Fibroblast of skin of left quadriceps (primary cell): ENCODE measurements around the gene TEX10.
"Not testable (repeated sequence)": the region's sequence is repeated elsewhere in the genome, so short reads cannot be mapped to it uniquely, and the experiment has no call there.

Source experiments
- DNase-seq, 2 experiments: peaks; one replicate each; pipeline ENCODE4 v3.0.0-alpha.2; 2013; ENCODE audit warnings: low read depth in 2 of 2

Gene TEX10

GRCh38 chr9:100346836-100347235, 5.9 kb downstream of the TEX10 start:
- DNase-seq = no peak

GRCh38 chr9:100341889-100342288, 10.9 kb downstream of the TEX10 start:
- DNase-seq = no peak

GRCh38 chr9:100340224-100340623, 12.5 kb downstream of the TEX10 start:
- DNase-seq = no peak

GRCh38 chr9:100338736-100339135, 14.0 kb downstream of the TEX10 start:
- not testable (repeated sequence) for DNase-seq

GRCh38 chr9:100324594-100325200, 28.0 kb downstream of the TEX10 start:
- DNase-seq = peak; percentile 12 to 16

- DNase-seq = peak; percentile 15 to 20
These were observed 29.7 kb downstream of the TEX10 start for GRCh38 chr9:100322954-100323536.

- peak in 1 of 2 experiments; percentile 1 for DNase-seq
These were observed 35.0 kb downstream of the TEX10 start for GRCh38 chr9:100317706-100318105.

GRCh38 chr9:100315561-100315960, 37.2 kb downstream of the TEX10 start:
- DNase-seq = no peak

GRCh38 chr9:100309992-100310391, 42.8 kb downstream of the TEX10 start:
- peak; percentile 3 to 9 for DNase-seq

GRCh38 chr9:100308965-100309564, 43.7 kb downstream of the TEX10 start:
- DNase-seq = no peak

GRCh38 chr9:100307080-100307479, 45.7 kb downstream of the TEX10 start:
- DNase-seq = no peak

- DNase-seq = no peak
These were observed 46.5 kb downstream of the TEX10 start for GRCh38 chr9:100306283-100306682.

GRCh38 chr9:100303747-100304146, 49.0 kb downstream of the TEX10 start:
- DNase-seq = no peak

- no peak for DNase-seq
These were observed 54.4 kb downstream of the TEX10 start for GRCh38 chr9:100298378-100298777.

- DNase-seq = no peak
These were observed 56.3 kb downstream of the TEX10 start for GRCh38 chr9:100296407-100296806.

- no peak for DNase-seq
These were observed 57.5 kb downstream of the TEX10 start for GRCh38 chr9:100295240-100295639.

GRCh38 chr9:100294806-100295205, 57.9 kb downstream of the TEX10 start:
- no peak for DNase-seq

GRCh38 chr9:100294341-100294740, 58.4 kb downstream of the TEX10 start:
- no peak for DNase-seq

- DNase-seq = no peak
These were observed 60.3 kb downstream of the TEX10 start for GRCh38 chr9:100292414-100292813.

GRCh38 chr9:100290714-100291113, 62.0 kb downstream of the TEX10 start:
- no peak for DNase-seq

- DNase-seq = no peak
These were observed 65.6 kb downstream of the TEX10 start for GRCh38 chr9:100287186-100287585.

- DNase-seq = no peak
These were observed 66.5 kb downstream of the TEX10 start for GRCh38 chr9:100286257-100286656.

- no peak for DNase-seq
These were observed 67.1 kb downstream of the TEX10 start for GRCh38 chr9:100285601-100286000.
